Superior temporal gyrus (tissue), 1 donor: ENCODE measurements around the gene EEFSEC.

Source experiments
- DNase-seq: peaks from one replicate; pipeline ENCODE4 v3.0.0-alpha.2; 2016; ENCODE audit errors: extremely low spot score

Gene EEFSEC

GRCh38 chr3:128316481-128316891 is 163.2 kb downstream of the EEFSEC start:
- no peak for DNase-seq

- no peak for DNase-seq
Measured at GRCh38 chr3:128317101-128317697, 163.9 kb downstream of the EEFSEC start.

GRCh38 chr3:128317698-128318231 is 164.5 kb downstream of the EEFSEC start:
- no peak for DNase-seq

DNA sequence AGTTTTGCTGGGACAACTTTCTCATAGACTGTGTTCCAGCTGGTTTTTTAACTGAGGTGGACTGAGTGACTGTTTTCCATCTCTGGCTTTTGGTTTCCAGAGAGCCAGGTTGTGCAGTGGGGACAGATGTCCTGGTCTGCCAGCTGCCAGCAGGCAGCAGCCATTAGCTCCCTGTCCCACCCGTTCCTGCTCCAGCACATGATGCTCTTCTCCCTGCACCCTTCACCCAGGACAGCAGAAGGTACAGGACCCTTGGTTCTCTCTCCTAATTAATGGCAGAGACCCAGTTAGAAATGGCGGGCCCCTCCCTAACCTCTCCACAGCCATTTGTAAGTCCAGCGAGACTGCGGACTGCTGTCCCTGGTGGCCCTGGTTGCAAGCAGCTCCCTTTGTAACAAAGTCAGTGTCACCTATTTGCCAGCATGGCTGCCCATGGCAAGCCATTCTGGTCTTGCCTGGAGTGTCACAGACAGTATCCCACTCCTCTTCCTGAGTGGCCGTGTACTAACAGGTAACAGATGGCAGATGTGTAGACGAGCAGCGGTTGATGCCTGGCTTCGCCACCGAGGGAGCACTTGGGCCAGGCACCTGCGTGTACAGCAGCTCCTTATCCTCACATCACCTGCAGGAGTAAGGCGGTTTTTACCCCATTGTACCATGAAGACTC is 165.1 kb downstream of the EEFSEC start:
- no peak for DNase-seq

DNA sequence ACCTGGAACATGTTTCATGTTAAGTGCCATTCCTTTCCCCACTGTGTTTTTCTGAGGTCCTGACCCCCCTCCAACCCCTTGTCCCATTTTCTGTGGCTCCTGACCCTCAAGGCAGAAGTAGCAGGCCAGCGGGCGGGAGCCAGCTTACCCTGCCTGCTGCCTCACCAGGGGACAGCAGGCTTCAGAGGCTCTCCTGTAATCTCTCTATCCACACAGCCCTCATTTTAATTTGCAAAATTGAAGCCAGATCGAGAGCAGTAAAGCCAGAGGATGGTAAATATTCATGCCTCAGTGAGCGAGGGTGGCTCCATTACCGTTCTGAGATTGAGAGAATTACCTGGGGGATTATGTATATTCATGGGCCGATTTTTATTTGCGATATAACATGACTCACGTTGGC is 165.8 kb downstream of the EEFSEC start:
- DNase-seq, result no peak

- no peak for DNase-seq
Measured at GRCh38 chr3:128319741-128320141, 166.5 kb downstream of the EEFSEC start.

- DNase-seq, result no peak
Measured at GRCh38 chr3:128320551-128321340, 167.5 kb downstream of the EEFSEC start.

DNA sequence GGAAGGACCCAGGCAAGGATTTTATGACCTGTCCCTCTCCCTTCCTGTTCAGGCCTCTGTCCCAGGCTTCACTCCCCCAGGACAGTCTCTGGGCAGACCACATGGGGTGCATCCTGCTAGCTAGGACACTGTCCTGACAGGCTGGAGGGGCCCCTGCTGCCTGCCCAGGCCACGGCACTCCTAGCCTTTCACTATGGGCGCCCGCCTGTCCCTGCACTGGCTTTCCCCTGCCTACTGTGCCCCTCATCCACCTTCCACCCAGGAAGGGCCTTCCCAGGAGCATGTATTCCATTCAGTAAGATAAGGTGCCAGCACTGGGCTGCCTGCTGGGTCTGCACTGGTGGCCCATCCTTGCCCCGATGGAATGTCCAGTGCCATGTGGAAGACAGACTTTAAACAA is 168.1 kb downstream of the EEFSEC start:
- no peak for DNase-seq

GRCh38 chr3:128322030-128323022 is 169.0 kb downstream of the EEFSEC start:
- DNase-seq, result peak; percentile 29

DNA sequence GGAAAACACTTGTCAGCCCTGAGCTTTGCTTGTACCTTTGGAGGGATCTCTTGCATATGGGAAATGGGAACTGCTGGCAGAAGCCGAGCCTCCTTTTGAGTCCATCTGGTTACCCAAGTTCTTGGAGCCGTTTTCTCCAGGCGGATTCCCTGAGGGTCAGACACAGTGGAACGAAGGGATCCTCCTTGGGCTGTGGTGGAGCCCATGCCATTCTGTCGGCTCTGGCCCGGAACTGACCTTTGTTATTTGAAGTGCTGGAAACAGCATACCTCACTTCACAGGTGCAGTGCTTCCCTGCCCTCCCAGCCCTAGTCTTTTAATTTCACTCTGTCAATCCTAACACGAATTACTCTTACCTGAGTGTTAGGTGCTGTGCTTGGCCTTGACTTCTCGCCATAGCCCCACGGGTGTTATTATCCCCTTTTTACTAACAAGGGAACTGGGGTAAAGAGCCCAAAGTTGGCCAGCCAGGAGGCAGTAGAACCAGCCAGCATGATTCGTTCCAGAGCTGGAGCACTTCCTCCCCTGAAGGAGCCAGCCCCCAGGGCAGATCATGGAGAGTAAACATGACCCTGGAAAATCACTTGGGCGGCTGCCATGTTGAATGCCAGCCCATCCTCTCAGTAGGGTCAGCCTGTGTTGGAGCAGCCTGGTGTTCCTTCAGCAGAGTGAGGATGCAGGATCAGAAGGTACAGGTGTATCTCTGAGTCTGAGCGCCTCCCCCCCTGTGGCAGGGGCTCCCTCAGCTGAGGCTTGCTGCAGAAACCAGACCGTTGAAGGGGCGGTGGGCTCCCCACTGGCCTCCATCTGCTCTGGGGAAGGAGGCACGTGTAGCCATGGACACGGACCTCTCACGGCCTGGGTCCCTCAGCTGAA is 170.2 kb downstream of the EEFSEC start:
- DNase-seq, result no peak

DNA sequence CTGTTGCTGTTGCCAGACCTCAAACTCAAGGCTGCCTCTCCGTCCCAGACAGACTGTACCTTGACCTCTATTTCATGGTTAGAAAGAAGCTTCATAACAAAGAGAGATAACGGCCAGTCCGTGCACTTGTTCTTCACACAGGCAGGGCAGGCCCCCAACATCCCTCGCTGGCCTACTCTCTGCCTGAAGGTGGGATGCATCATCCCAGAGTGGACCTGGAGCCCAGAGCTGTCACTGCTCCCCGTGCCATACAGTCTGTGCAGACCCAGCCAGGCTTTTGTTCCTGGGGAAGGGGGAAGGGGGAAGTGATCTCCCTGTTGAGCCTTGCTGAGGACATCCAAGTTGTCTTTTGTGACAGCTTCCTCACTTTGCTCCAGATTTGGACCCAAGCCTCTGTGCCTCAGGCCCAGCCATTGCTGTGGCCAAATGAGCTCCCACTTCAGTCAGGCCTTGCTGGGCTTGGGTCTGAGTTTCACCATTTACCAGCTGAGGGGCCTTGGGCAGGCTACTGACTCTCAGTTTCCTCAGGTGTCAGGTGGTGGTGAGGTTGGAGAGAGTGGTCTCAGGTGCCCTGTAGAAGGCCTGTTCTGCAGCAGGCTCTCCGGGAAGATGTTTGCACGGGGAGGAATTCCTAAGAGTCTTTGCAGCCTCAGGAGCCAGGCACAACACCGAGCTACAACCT is 171.8 kb downstream of the EEFSEC start:
- no peak for DNase-seq

DNA sequence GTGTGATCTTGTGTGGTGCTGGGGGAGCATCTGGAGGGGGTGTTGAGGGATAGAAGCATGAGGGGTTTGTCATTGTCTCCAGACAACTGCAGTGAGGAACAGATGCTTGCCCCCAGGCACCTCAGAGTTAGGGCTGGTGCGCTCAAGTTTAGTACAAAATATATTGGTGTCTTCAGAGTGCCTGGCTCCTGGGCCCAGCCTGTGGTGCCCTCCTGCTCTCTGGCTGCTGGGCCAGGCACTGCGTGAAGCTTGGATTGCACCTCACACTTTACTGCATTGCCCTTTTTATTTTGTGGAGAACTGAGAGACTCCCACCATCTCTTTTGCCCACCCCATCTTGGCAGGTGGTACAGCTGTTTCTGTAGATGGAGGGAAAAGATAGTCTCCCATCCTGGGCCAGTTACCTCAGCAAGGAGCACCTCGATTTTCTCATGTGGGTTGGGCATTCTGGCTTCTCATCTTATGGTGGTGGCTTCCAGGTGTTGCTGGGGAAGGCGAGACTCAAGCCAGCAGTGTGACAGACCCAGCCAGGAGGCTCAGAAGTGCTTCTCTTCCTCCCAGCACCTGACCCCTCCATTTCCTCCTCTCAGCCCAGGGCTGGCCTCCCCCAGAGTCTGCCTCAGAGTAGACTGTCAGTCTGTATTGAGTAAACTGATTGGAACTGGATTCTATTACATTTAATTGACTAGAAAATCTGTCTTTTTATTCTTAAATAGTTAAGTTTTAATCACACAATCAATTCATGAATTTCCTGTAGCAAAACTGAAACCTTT is 173.0 kb downstream of the EEFSEC start:
- DNase-seq, result no peak

DNA sequence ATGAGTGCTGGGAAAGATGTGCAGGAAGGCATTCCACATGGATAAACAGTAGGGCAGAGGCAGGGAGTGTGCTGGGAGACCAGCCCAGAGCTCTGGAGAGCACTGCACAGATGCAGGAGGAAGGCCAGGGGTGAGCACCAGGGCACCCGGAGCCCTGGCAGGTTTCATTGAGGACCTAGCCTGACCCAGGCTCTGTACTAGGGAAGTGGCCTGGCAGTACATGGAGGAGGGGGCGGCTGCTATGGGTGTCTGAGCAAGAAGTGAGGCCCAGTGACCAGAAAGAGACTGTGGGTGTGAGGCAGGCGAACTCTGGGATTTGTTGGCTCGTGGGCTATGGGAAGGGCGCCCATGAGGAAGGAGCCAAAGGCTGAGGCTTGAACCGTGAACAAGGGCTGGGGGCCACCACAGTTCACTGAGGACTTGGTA is 174.3 kb downstream of the EEFSEC start:
- DNase-seq, result no peak

DNA sequence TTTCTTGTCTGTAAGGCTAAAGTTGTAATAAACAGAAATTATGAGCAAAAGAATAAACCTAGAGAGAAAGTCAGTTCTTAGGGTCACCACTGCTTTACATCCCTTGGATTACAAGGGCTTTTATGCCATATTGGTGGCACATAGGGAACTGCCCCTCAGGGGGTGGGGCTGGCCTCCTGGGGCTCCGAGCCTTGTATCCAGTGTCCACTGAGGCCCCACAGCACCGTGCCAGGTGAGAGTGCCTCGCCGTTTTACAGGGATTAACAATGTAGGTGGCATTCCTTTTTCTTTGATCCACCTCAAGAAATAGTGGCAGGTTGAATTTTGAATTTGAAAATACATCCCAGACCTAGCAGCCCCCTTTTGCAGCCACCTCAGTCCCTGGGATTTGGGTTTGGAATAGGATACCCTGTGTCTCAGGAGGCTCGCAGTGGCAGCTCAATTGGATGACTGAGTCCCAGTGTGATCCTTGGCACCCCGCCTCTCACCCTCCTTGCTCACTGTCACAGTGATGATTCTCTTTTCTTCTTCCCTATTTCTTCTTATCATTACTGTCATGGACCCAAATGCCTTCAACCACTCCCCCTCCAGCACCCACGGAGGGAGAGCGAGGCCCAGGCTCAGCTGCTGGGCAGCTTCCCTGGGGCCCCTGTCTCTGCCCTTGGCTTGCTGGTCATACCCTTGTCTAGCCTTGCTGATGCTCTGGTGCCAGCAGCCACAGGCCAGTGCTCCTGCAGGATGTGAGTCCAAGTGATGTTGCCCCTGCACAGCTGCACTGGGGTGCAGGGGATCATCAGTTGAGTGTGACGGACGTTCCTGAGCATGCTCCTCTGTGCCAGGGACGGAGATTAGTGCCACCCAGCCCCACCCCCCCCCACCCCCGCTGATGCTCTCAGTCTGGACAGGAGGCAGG is 175.5 kb downstream of the EEFSEC start:
- no peak for DNase-seq

GRCh38 chr3:128329491-128330213 is 176.4 kb downstream of the EEFSEC start:
- no peak for DNase-seq

DNA sequence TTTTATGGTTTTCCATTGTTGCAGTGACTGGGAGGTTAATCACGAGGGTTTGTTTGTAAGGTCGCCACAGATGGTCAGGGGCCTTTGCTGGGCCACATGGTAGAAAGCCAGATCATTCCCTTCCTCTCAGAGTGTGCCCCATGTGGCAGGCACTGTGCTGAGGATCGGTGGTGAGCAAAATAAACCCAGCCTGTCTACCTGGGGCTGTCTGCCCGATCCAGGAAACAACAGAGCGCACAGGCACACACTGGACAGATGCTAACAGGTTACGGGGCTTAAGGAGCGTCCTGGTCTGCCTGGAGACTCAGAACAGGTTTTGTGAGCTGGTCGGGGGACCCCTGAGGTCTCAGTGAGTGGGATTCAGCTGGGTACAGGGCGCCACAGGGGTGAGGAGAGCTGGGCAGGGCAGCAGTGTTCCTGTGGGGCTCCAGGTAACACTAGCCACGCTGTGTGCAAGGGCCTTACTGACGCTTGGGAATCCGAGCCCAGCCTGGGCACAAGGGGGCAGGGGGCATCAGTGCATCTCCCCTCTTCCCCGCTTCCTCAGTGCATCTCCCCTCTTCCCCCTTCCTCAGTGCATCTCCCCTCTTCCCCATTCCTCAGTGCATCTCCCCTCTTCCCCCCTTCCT is 177.0 kb downstream of the EEFSEC start:
- no peak for DNase-seq
